ENCODE results near the gene ARSG.
A peak's percentile ranks its signal among the peaks of the same experiment; 100 is the strongest.

The ARSG gene

DNA sequence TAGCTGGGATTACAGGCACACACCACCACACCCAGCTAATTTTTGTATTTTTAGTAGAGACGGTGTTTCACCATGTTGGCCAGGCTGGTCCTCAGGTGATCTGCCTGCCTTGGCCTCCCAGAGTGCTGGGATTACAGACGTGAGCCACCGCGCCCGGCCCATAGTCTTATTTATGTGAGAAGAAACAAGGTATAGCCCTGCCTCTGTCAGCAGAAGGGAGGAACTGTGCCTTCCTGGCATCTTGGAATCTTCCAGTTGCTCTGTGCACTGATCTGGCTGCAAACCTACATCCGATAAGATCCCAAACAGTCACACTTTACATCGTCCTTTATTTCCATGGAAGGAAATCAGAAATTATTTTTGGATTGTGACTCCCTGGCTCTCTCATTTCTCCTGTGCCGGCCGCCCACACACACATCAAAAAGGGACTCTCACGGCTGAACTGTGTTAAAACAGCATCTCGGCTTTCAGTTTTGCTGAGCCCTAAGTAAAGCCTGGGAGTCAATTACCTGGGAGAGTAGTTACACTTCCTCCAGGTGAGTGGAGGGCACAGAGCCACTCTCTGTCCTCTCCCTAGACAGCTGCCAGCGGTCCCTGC lies 142.7 kb downstream of the ARSG start:
- H3K4me3 ChIP-seq (ENCODE audit: low read depth, low read length): no peak overlapping the region
- TF ChIP-seq, protein P1, sequence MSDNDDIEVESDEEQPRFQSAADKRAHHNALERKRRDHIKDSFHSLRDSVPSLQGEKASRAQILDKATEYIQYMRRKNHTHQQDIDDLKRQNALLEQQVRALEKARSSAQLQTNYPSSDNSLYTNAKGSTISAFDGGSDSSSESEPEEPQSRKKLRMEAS (IDR thresholded peaks at IDR 0.05; ENCODE audit: low read depth, low read length): no peak
- no peak for TF ChIP-seq MYC (IDR thresholded peaks at IDR 0.05; ENCODE audit: low read depth, low read length)
- TF ChIP-seq POLR2A (IDR thresholded peaks at IDR 0.05; ENCODE audit: extremely low read depth, insufficient read length): no peak
- TF ChIP-seq, protein P2, sequence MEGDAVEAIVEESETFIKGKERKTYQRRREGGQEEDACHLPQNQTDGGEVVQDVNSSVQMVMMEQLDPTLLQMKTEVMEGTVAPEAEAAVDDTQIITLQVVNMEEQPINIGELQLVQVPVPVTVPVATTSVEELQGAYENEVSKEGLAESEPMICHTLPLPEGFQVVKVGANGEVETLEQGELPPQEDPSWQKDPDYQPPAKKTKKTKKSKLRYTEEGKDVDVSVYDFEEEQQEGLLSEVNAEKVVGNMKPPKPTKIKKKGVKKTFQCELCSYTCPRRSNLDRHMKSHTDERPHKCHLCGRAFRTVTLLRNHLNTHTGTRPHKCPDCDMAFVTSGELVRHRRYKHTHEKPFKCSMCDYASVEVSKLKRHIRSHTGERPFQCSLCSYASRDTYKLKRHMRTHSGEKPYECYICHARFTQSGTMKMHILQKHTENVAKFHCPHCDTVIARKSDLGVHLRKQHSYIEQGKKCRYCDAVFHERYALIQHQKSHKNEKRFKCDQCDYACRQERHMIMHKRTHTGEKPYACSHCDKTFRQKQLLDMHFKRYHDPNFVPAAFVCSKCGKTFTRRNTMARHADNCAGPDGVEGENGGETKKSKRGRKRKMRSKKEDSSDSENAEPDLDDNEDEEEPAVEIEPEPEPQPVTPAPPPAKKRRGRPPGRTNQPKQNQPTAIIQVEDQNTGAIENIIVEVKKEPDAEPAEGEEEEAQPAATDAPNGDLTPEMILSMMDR (IDR thresholded peaks at IDR 0.05; ENCODE audit: low read depth, low read length): no peak
- no peak for DNase-seq (ENCODE audit: low read depth)

DNA sequence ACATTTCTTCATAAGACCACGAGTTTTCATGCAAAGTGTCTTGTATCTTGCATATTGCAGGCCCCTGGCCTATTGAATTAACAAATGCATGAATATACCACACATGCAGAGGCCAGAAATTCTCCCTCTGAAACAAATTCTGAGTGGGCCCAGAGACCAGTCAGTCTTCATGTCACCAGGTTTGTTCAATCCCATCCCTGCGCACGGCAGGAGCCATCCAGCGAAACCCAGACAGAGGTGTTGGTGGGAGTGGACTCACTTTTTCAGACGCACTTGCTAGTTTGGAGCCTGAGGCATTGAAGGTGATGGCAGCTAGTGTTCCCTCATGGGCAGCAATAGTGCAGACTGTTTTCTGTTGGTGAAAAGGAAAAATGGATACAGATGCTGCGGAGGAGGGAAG lies 144.1 kb downstream of the ARSG start:
- TF ChIP-seq, protein P1 (IDR thresholded peaks at IDR 0.05; ENCODE audit: low read depth, low read length): no peak
- TF ChIP-seq, protein P2 (IDR thresholded peaks at IDR 0.05; ENCODE audit: low read depth, low read length): no peak
- TF ChIP-seq MYC (IDR thresholded peaks at IDR 0.05; ENCODE audit: low read depth, low read length): no peak
- TF ChIP-seq POLR2A (IDR thresholded peaks at IDR 0.05; ENCODE audit: extremely low read depth, insufficient read length): no peak
- no peak overlapping the region for H3K4me3 ChIP-seq (ENCODE audit: low read depth, low read length)
- DNase-seq (ENCODE audit: low read depth): no peak

DNA sequence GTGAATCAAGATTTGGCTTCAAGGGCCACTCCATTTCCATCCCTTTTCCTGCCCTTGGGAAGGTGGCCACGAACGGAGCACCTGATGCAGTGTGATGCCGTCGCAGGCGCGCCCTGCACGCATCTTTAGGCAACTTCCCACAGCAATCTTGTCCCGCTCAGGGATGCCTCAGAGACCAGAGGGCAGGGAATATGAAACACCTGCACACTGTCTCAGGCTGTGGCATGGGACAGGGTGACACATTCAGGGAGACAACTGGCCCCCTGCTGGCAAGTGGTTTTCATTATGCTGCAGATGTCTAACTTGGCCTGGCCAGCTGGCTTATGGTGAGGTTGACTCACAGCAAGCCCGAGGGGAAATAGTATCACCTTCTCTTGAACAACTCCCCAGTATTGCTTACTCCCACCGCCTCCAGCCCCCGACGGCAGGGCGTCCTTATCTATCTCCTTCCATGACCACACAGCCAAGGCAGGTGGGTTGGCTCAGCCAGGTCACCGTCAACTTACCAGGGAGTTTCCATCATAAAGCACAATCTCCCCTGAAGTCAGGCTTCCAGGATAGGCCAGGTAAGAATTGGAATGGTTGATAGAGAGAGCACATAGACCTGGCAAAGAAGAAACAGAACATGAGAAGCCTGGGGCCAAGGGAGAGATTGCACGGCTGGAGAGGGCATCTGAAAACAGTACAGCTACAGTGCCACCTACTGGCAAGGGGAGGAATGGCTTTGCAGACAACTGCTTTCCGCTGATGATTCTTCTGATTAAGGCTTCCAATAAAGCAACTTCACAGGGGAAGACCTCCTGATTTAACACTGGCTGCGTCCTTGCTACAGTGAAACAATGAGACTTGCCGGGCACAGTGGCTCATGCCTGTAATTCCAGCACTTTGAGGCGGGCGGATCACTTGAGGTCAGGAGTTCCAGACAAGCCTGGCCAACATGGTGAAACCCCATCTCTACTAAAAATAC lies 144.9 kb downstream of the ARSG start:
- H3K4me3 ChIP-seq (ENCODE audit: low read depth, low read length): no peak overlapping the region
- DNase-seq (ENCODE audit: low read depth): peak; percentile 89
- TF ChIP-seq, protein P1 (IDR thresholded peaks at IDR 0.05; ENCODE audit: low read depth, low read length): peak; percentile 7; the same call in 1 of the 2 replicates
- TF ChIP-seq POLR2A (IDR thresholded peaks at IDR 0.05; ENCODE audit: extremely low read depth, insufficient read length): no peak
- peak; percentile 41; the same call in 1 of the 2 replicates for TF ChIP-seq MYC (IDR thresholded peaks at IDR 0.05; ENCODE audit: low read depth, low read length)
- TF ChIP-seq, protein P2 (IDR thresholded peaks at IDR 0.05; ENCODE audit: low read depth, low read length): peak; percentile 90

DNA sequence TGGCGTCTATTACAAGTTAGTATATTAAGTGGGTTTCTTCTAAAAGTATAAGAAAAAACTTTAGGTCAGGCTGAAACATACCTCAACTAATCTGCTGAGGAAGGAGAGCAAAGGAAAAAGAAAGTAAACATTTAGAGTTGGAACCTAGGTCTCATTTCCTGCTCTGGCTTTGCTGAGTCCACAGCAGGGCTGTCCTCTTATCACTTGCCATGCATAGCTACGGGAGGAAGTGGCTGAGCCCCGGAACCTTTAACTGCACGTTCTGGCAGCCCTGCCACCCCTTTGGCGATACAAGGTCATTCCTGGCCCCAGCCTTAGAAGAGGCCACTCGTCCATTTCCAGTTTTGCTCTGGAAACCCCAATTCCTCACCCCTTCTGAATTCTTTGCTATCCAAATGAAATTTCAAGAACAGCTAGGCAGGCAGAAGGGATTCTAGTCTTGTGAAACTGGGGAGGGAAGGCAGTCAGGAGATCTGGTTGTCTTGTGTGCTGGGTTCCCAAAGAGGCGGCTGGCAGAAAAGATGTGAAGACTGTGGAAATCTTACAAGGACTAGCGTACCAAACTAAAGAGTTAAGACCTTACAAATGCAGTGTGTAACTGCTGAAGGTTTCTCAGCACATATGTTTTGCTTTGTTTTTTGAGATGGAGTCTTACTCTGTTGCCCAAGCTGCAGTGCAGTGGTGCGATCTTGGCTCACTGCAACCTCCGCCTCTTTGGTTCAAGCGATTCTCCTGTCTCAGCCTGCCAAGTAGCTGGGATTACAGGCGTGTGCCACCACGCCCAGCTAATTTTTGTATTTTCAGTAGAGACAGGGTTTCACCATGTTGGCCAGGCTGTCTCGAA lies 146.9 kb downstream of the ARSG start:
- peak; percentile 82 for DNase-seq (ENCODE audit: low read depth)
- H3K4me3 ChIP-seq (ENCODE audit: low read depth, low read length): peak overlapping the region; percentile 21
- TF ChIP-seq POLR2A (IDR thresholded peaks at IDR 0.05; ENCODE audit: extremely low read depth, insufficient read length) (no peak), MYC (IDR thresholded peaks at IDR 0.05; ENCODE audit: low read depth, low read length) (peak; percentile 33; the same call in 1 of the 2 replicates)
- TF ChIP-seq, protein P2 (IDR thresholded peaks at IDR 0.05; ENCODE audit: low read depth, low read length): no peak
- TF ChIP-seq, protein P1 (IDR thresholded peaks at IDR 0.05; ENCODE audit: low read depth, low read length): peak; percentile 28; the same call in 1 of the 2 replicates

DNA sequence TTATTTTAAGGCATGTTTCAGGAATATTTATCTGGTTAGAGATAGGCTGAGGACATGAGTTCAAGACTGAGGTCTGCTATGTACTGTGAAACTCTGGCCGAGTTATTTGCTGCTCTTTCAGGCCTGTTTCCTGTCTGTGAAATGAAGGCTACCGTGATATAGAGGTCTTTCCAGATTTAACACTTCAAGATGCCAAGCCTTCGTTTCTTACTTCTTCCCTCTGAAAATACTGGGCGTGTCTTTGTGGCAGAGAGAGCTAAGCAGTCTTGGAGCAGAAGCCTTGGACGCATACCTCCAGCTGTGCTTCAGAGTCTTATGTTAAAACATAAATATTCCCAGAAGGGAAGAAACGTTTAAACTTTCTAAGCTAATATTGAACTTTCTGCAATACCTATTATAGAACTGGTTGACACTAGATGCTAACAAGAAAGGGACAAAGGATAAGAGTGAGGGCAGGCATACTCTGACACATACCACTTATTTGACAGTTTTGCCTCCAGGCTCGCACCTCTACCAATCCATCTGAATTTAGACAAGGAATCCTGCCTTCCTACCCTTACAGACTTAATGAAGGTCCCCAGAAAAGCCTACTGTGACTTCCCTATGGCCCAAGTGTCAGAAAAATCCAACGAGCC lies 148.5 kb downstream of the ARSG start:
- TF ChIP-seq, protein P2 (IDR thresholded peaks at IDR 0.05; ENCODE audit: low read depth, low read length): no peak
- TF ChIP-seq, protein P1 (IDR thresholded peaks at IDR 0.05; ENCODE audit: low read depth, low read length): no peak
- no peak for TF ChIP-seq POLR2A (IDR thresholded peaks at IDR 0.05; ENCODE audit: extremely low read depth, insufficient read length)
- DNase-seq (ENCODE audit: low read depth): no peak
- H3K4me3 ChIP-seq (ENCODE audit: low read depth, low read length): no peak overlapping the region
